PC-3 (cell line): Measurements from ENCODE around the gene ZMYND10. TPM values are rescaled to one million over a fixed set of nuclear protein-coding genes. Genes with fewer than 3 reads are reported as not detected.

Experiments used
- ATAC-seq: fragments of 200-7000 bp; cut with Tn5 transposase; 2 replicates; pipeline ENCODE4 v1.9.1; 2020; ENCODE audit warnings: mild to moderate bottlenecking, moderate library complexity
- BruUV-seq: library from RNA; stranded (reverse); fragments of 400-500 nt; replicated peaks from 2 replicates; lab custom pipeline; 2021; lab: Mats Ljungman, UMichigan
- CTCF ChIA-PET: fragments of 300-600 bp; sonication (Branson Sonifier 250); formaldehyde crosslinking; loops from one replicate; lab custom pipeline; 2022; ENCODE audit warnings: antibody characterized with exemption; lab: Charles Lee
- POLR2A ChIA-PET: fragments of 300-600 bp; sonication (Branson Sonifier 250); formaldehyde crosslinking; loops from one replicate; lab custom pipeline; 2022; ENCODE audit warnings: antibody characterized with exemption; ENCODE audit not compliant: unreplicated experiment; lab: Charles Lee
- DNase-seq: peaks from one replicate; pipeline ENCODE4 v3.0.0-alpha.2; 2015
- H2AFZ ChIP-seq: fragments of 300-600 bp; sonication (generic); 2 replicates; pipeline ENCODE4 v1.6.0; 2016; ENCODE audit warnings: antibody characterized with exemption, low read length
- H3F3A ChIP-seq: fragments of 300-600 bp; sonication (generic); one replicate; pipeline ENCODE4 v1.6.0; 2017; ENCODE audit warnings: antibody characterized with exemption, low read length, control low read depth, mild to moderate bottlenecking; ENCODE audit not compliant: unreplicated experiment
- H3K27ac ChIP-seq: fragments of 300-600 bp; sonication (generic); 2 replicates; pipeline ENCODE4 v1.5.1; 2016; ENCODE audit warnings: mild to moderate bottlenecking, low read length
- H3K27me3 ChIP-seq: fragments of 300-600 bp; sonication (generic); 2 replicates; pipeline ENCODE4 v1.6.1; 2016; ENCODE audit warnings: low read length, mixed read lengths
- H3K36me3 ChIP-seq: fragments of 300-600 bp; sonication (generic); 2 replicates; pipeline ENCODE4 v1.6.1; 2016; ENCODE audit warnings: low read depth, mixed run types, low read length, mixed read lengths
- H3K4me1 ChIP-seq: fragments of 300-600 bp; sonication (generic); 2 replicates; pipeline ENCODE4 v1.5.1; 2016; ENCODE audit warnings: low read length; ENCODE audit not compliant: insufficient read depth
- H3K4me2 ChIP-seq: fragments of 300-600 bp; sonication (generic); 2 replicates; pipeline ENCODE4 v1.6.0; 2016; ENCODE audit warnings: low read length
- H3K4me3 ChIP-seq: fragments of 300-600 bp; sonication (generic); 2 replicates; pipeline ENCODE4 v1.5.1; 2016; ENCODE audit warnings: mild to moderate bottlenecking, low read length, mixed read lengths
- H3K79me2 ChIP-seq: fragments of 300-600 bp; sonication (generic); 2 replicates; pipeline ENCODE4 v1.6.1; 2017; ENCODE audit warnings: low read length, mixed read lengths
- H3K9ac ChIP-seq: fragments of 300-600 bp; sonication (generic); 2 replicates; pipeline ENCODE4 v1.6.0; 2016; ENCODE audit warnings: mild to moderate bottlenecking, low read length
- H3K9me2 ChIP-seq: fragments of 300-600 bp; sonication (generic); replicated peaks from 2 replicates; pipeline ENCODE4 v1.6.1; 2016; ENCODE audit warnings: mixed run types, low read length, mixed read lengths
- H3K9me3 ChIP-seq: fragments of 300-600 bp; sonication (generic); 2 replicates; pipeline ENCODE4 v1.6.1; 2016; ENCODE audit warnings: low read length, mixed read lengths
- H4K20me1 ChIP-seq: fragments of 300-600 bp; sonication (generic); 2 replicates; pipeline ENCODE4 v1.6.1; 2016; ENCODE audit warnings: low read length, mixed read lengths
- CTCF ChIP-seq: fragments of 300-600 bp; sonication (generic); conservative IDR thresholded peaks from 2 replicates; pipeline ENCODE4 v1.5.1; 2017; ENCODE audit warnings: antibody characterized with exemption, low read depth, mild to moderate bottlenecking, low read length
- EZH2 ChIP-seq: fragments of 300-600 bp; sonication (generic); IDR thresholded peaks from one replicate; pipeline ENCODE4 v1.6.1; 2017; ENCODE audit warnings: antibody characterized with exemption, mild to moderate bottlenecking, low read length; ENCODE audit not compliant: unreplicated experiment
- EZH2phosphoT487 ChIP-seq: fragments of 300-600 bp; sonication (generic); IDR thresholded peaks from 2 replicates; pipeline ENCODE4 v1.6.1; 2018; ENCODE audit warnings: mild to moderate bottlenecking, antibody characterized with exemption, low read length, borderline replicate concordance
- intact Hi-C: fragments of 100-400 bp; cut with micrococcal nuclease; formaldehyde crosslinking; loops from 2 replicates; pipeline ENCODE4 v1.9.0; 2023
- total RNA-seq: library from RNA; depleted of rRNA; stranded (reverse); fragments of >200 nt; gene quantifications from 2 replicates; pipeline ENCODE4 v1.2.3, GENCODE V29; 2014

The ZMYND10 gene
- total RNA-seq, 1 experiment from 2014 or later: 1.6 TPM

- ATAC-seq: no peak
- Histone ChIP-seq H3K9me3 (no peaks in the 10 kb centered on the region), H3K4me3 (no peak overlapping the region), H3K9me2 (no peaks in the 10 kb centered on the region), H4K20me1 (peaks cover 5% of the 10 kb centered on the region; the same call in 1 of the 2 replicates), H2AFZ (no peak overlapping the region), H3K4me1 (peaks cover 23% of the 10 kb centered on the region), H3K36me3 (no peaks in the 10 kb centered on the region; the same call in 1 of the 2 replicates), H3K27ac (no peak overlapping the region), H3K4me2 (no peak overlapping the region), H3K9ac (no peak overlapping the region), H3F3A (no peaks in the 10 kb centered on the region), H3K27me3 (no peaks in the 10 kb centered on the region), H3K79me2 (peaks cover 25% of the 10 kb centered on the region)
- ChIA-PET POLR2A (interaction anchor here (0.7 kb wide), 1 partner anchor 158 kb away, joined by 28 read pairs; no protein-coding TSS in a partner anchor), CTCF (no interaction called here)
- intact Hi-C loops: no loop called here
- TF ChIP-seq CTCF (no peak), EZH2 (no peak), EZH2phosphoT487 (no peak)
- no TSS peak for BruUV-seq
- no peak for DNase-seq
These were observed 5.9 kb downstream of the ZMYND10 start for GRCh38 chr3:50339485-50340146.

- Histone ChIP-seq H2AFZ (no peak overlapping the region), H3K9ac (no peak overlapping the region)
These were observed 6.6 kb downstream of the ZMYND10 start for GRCh38 chr3:50338965-50339364.

More at GRCh38 chr3:50338965-50339364, 6.6 kb downstream of the ZMYND10 start:
- Histone ChIP-seq H3F3A (no peaks in the 10 kb centered on the region), H3K79me2 (peaks cover 32% of the 10 kb centered on the region), H3K4me2 (no peak overlapping the region), H3K4me1 (peaks cover 29% of the 10 kb centered on the region), H3K27me3 (no peaks in the 10 kb centered on the region), H3K4me3 (no peak overlapping the region), H3K9me3 (no peaks in the 10 kb centered on the region), H4K20me1 (peaks cover 11% of the 10 kb centered on the region; the same call in 1 of the 2 replicates), H3K36me3 (no peaks in the 10 kb centered on the region; the same call in 1 of the 2 replicates), H3K9me2 (no peaks in the 10 kb centered on the region), H3K27ac (no peak overlapping the region)
- BruUV-seq: no TSS peak
- intact Hi-C loops: no loop called here
- DNase-seq (no peak), ATAC-seq (no peak)
- TF ChIP-seq CTCF (no peak), EZH2phosphoT487 (no peak), EZH2 (no peak)
- ChIA-PET CTCF (interaction anchor here (0.7 kb wide), 1 partner anchor 11 kb away, joined by 5 read pairs; the partner anchor contains the start of gene NPRL2), POLR2A (interaction anchor here (0.7 kb wide), 1 partner anchor 157 kb away, joined by 28 read pairs; no protein-coding TSS in a partner anchor)
